Measurements from ENCODE around the gene CEL.
"Not testable (repeated sequence)": the region's sequence is repeated elsewhere in the genome, so short reads cannot be mapped to it uniquely, and the experiment has no call there.

DNA sequence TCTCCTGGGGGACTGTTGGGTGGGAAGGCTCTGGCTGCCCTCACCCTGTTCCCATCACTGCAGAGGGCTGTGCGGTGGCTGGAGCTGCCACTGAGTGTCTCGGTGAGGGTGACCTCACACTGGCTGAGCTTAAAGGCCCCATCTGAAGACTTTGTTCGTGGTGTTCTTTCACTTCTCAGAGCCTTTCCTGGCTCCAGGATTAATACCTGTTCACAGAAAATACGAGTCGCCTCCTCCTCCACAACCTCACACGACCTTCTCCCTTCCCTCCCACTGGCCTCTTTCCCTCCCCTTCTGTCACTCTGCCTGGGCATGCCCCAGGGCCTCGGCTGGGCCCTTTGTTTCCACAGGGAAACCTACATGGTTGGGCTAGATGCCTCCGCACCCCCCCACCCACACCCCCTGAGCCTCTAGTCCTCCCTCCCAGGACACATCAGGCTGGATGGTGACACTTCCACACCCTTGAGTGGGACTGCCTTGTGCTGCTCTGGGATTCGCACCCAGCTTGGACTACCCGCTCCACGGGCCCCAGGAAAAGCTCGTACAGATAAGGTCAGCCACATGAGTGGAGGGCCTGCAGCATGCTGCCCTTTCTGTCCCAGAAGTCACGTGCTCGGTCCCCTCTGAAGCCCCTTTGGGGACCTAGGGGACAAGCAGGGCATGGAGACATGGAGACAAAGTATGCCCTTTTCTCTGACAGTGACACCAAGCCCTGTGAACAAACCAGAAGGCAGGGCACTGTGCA is 590 bp upstream of the CEL start:
- TF ChIP-seq, protein P1, sequence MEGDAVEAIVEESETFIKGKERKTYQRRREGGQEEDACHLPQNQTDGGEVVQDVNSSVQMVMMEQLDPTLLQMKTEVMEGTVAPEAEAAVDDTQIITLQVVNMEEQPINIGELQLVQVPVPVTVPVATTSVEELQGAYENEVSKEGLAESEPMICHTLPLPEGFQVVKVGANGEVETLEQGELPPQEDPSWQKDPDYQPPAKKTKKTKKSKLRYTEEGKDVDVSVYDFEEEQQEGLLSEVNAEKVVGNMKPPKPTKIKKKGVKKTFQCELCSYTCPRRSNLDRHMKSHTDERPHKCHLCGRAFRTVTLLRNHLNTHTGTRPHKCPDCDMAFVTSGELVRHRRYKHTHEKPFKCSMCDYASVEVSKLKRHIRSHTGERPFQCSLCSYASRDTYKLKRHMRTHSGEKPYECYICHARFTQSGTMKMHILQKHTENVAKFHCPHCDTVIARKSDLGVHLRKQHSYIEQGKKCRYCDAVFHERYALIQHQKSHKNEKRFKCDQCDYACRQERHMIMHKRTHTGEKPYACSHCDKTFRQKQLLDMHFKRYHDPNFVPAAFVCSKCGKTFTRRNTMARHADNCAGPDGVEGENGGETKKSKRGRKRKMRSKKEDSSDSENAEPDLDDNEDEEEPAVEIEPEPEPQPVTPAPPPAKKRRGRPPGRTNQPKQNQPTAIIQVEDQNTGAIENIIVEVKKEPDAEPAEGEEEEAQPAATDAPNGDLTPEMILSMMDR (IDR thresholded peaks at IDR 0.05; ENCODE audit: low read depth, low read length) = not testable (repeated sequence)
- TF ChIP-seq MYC (IDR thresholded peaks at IDR 0.05; ENCODE audit: low read depth, low read length); POLR2A (IDR thresholded peaks at IDR 0.05; ENCODE audit: extremely low read depth, insufficient read length): not testable (repeated sequence)
